ENCODE measurements around the gene LATS1.

LATS1 gene

DNA sequence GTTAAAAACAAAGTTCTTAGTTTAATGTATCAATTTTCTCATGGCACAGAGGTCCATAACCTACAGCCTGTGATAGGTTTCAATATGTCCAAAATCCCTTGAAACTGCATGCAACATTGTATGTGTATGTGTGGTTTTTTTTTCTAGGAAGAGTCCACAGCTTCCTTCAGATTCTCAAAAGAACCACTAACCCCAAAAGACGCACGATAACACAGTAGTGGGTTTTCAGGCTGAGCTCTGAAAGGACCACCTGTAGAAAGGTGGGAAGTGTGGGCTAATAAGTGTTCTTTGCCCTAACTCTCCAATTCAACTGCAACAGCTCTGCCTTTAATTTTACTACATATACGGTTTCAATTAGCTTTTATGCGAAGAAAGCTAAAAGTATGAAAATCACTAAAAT, 57.9 kb downstream of the LATS1 start:
- DNase-seq (ENCODE audit: low read depth) = no peak

DNA sequence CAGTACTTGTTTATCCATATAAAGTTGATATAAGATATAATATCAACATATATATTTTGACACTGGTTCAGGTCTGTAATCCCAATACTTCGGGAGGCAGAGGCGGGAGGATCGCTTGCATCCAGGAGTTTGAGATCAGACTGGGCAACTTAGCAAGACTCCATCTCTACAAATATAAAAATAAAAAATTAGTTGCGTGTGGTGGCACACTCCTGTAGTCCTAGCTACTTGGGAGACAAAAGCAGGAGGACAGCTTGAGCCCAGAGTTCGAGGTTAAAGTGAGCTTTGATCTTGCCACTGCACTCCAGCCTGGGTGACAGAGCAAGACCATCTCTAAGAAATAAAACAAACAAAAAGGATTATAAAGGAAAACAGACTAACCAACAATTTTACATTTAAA, 60.5 kb downstream of the LATS1 start:
- DNase-seq (ENCODE audit: low read depth) = no peak

DNA sequence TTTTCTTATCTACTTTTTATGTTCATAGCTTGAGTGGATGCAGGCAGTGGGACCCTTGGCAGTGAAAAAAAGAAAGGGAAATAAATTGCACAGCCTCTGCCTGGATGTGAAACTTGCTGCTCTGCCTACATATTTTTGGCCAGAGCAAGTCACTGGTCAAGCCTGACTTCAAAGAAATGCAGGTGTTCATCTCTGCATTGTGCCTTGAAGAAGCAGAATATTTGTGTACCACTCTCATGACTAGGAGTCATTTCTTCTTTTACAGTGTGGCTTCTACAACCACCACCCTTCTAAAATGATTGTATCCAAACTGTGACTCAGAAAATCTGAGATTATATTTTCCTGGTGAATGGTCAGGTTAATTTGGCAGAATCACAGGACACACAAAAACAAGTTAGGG, 66.8 kb downstream of the LATS1 start:
- DNase-seq (ENCODE audit: low read depth) = no peak

DNA sequence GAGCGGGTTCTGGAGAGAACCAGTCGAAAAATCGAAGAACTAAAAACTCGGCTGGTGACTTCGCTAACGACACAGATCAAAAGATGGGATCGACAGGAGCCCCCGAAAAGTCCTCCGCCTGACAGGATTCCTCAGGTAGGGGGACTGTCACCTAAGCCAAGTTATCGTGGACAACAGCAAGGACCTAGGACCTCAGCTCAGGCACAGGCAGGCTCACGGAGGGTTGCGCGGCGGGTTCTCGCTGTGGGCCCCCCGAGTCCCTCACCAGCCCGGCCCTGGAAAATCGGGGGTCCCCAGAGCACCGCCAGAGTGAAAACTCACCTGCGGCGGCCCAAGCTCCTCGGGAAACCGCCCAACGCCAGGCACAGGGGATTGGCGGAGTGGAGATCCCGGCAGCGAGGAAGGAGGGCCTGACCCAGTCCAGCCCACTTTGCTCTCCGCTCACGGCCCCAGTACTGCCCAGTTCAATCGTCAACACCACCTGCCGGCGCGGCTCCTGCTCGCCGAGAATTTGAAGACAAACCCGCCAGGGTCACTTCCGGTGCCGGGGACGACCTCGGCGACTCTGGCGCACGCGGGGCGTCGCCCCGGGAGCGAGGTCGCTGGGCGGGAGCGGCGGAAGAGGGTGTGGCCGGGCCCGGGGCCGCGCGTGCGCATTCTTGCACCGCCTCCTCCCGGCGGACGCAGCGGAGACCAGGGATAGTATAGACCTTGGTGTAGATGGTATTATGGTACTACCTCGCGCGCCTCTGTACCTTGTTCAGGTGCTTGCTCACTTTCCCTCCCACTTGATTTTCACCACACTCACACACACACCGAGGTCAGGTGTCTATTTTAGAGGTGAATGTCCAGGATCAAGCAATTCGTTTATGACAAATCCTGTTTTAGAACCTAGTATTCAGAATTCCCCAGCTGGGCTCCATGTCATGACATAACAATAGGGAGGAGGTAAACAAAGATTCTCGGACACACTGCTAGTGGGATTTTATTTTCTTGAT, 69.5 kb downstream of the LATS1 start, which contains the start of gene KATNA1:
TSS of gene KATNA1 (minus strand) at position 567 of the 998 bp plus-strand sequence. CDS start 10,167 bp downstream, outside the sequence.
- DNase-seq (ENCODE audit: low read depth) = peak; percentile 78

DNA sequence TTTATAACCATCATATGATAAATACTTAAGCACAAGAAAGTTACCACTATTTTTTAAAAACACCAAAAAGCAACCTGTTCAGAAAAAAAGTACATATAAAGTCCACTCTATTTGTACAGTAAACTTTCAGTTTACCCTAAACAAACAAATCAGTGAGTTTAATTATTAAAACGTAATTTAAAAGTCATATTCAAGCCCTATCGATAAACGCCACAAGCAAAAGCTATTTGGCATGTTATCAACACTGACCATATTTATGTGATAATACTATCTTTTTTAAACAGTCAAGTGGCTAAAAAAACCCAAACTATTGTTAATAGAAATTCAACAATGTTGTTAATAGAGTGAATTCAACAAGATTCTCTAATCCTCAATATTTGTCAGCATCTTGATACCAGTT, 71.3 kb downstream of the LATS1 start:
- no peak for DNase-seq (ENCODE audit: low read depth)

DNA sequence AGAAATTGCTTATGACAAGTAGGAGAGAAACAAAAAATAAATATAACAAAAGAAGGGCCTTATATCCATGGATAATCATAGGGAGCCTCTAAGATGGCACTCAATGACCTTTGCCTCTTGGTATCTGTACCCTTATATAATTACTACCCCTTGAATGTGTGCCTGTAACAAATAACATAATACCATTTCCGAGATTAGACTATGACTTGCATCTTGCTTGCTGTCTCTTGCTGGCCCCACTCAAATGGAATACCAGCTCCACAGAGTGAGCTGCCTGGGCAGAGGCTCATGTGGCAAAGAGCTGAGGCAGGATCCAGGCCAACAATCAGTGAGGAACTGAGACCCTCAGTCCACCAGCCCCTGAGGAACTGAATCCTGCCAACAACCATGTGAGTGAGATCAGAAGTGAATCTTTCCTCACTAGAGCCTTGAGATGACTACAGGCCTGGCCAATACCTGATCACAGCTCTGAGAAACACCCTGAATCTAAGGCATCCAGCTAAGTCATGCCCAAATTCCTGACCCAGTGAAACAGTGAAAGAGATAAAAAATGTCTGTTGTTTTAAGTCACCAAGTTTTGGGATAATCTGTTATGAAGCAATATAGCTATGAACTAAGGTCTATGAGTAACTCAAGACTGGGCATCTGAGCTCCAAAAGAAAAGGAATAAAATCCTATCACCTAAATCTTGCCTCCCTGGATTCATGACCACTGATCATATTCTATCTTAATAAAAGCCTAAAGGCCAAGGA, 74.9 kb downstream of the LATS1 start:
- no peak for DNase-seq (ENCODE audit: low read depth)

DNA sequence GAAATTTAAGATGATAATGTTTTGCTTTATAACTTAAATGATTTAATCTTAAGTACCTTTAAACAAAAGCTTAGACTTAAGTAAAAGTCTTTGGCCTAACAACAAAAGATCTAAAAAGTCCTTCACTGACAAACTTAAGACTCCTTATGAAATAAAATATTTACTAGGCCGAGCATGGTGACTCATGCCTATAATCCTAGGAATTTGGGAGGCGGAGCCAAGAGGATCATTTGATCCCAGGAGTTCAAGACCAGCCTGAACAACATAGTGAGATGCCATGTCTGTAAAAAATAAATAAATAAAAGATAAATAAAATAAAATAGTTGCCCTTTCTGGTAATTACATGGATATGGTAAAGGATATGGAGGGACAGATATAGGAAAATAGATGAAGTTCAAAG, 81.8 kb downstream of the LATS1 start:
- DNase-seq (ENCODE audit: low read depth) = no peak

DNA sequence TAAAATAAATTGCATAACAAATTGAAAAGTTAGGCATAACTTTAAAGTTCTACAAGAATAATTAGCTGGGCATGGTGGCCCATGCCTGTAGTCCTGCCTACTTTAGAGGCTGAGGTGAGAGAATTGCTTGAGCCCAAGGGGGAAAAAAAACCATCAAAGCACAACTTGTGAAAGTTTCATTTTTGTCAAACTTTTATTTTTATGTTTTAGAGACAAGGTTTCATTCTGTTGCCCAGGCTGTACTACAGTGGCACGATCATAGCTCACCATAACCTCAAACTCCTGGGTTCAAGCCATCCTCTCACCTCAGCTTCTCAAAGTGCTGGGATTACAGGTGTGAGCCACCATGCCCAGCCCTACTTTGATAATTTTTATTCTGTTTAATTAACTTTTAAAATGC, 83.6 kb downstream of the LATS1 start:
- DNase-seq (ENCODE audit: low read depth) = no peak

DNA sequence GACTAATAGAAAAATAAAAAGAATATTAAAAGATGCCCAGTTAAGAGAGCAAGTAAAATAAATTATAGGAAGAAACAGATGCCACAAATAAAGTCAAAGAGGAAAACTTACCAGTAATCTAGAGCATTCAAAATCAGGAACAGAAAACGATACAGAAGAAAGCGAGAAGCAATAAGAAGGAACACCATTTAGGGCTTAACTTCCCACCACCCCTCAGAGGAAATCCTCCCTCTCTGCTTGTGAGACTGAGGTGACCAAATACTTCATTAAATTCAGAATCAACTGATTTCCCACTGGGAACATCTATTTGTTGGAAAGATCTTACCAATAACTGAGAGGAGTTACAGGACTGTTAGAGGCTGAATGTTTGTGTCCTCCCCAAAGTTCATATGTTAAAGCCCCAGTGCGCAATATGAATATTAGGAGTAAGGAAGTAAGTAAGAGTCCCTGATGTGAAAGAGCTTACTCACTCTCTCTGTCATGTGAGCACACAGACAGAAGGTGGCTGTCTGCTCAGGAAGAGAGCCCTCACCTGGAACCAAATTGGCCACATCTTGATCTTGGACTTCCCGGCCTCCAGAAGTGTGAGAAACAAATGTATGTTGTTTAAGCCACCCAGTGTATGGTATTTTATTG, 88.9 kb downstream of the LATS1 start:
- no peak for DNase-seq (ENCODE audit: low read depth)

DNA sequence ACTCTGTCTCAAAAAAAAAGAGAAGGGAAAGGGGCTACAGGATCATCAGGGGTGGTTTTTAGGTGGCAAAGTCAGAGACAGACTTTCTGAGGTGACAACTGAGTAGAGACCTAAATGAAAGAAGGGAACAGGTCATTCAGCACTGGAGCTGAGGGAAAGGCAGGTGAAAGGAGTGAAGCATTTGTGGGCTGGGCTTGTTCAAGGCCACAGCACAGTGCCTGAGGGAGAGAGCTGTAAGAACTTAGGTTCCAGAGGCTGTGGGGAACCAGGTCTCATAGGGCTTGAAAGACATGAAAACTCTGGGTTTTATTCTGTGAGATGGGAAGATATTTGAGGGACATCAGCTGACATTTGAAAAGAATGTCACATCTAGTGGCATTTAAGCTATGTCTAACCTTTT, 90.2 kb downstream of the LATS1 start:
- no peak for DNase-seq (ENCODE audit: low read depth)

DNA sequence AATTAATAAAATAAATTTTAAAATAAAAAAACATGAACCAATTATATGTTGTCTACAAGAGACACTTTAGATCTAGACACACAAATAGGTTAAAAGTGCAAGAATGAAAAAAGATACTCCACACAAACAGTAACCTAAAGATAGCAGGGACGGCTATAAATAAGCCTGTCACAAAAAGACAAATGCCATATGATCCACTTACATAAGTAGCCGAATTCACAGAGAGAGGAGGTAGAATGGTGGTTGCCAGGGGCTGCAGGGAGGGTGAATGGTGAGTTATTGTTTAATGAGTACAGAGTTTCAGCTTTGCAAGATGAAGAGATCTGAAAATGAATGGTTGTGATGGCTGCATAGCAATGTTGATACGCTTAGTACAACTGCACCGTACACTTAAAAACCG, 102.1 kb downstream of the LATS1 start:
- no peak for DNase-seq (ENCODE audit: low read depth)

DNA sequence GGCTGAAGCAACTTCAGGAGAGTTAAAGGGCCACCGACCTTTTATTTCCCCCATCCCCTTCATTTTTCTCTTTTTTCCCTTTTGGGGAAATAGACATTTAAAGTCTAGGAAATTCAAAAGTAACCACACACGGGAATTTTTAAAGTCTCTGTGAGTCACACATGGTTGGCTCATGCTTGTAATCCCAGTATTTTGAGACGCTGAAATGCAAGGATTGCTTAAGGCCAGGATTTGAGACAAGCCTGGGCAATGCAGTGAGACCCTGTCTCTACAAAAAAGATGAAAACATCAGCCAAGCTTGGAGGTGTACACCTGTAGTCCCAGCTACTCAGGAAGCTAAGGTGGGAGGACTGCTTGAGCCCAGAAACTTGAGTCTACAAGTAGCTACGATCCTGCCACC, 103.6 kb downstream of the LATS1 start:
- no peak for DNase-seq (ENCODE audit: low read depth)

DNA sequence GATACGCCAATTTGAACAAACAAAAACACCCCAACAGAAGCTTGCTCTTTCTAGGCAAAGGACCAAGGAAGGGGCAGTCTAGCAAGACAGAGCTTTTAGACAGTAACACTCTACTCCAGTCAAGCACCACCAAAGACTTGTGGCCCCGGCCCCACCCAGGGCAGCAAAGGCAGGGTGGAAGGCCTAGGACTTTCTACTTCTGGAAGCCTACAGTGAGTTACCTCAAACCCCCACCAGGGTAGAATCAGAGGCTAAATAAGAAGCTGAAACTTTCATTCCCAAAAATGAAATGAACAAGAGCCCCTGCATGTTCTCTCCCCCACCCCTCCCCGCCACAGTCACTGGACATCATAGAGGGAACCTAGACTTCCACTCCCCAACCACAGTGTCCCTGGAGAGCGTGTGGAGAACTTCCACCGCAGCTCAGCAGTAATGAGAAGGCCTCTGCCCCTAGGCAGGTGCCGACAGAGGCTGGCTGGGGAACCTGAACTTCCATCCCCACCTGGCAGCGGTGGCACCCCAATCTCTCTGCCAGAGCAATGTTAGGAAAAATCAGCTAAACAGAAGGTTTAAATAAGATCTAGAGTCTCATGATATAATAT, 109.4 kb downstream of the LATS1 start:
- DNase-seq (ENCODE audit: low read depth) = no peak
